Stimulated activated CD4-positive, alpha-beta T cell treated with anti-CD3 and anti-CD28 coated beads, Interleukin-15, amount 100 ng/mL, for 24 hours (primary cell): ENCODE results near the gene AMIGO2.
"Not testable (repeated sequence)": the region's sequence is repeated elsewhere in the genome, so short reads cannot be mapped to it uniquely, and the experiment has no call there.

ENCODE experiments used
- DNase-seq: peaks from one replicate; pipeline ENCODE4 v3.0.0-alpha.2; 2020

The AMIGO2 gene

GRCh38 chr12:47079468-47079980 is at the start of gene AMIGO2, which contains the start of gene PCED1B:
Gene AMIGO2 (minus strand): TSS chr12:47079959. CDS start chr12:47079002, 957 bp downstream.
Gene PCED1B (plus strand): TSS chr12:47079621. CDS start chr12:47235064, 155,443 bp downstream.
- peak; percentile 80 for DNase-seq

GRCh38 chr12:47126246-47126645 is 46.5 kb upstream of the AMIGO2 start:
- DNase-seq, result no peak

GRCh38 chr12:47124451-47124850 is 44.7 kb upstream of the AMIGO2 start:
- DNase-seq, result no peak

GRCh38 chr12:47123730-47124129 is 44.0 kb upstream of the AMIGO2 start:
- DNase-seq, result no peak

GRCh38 chr12:47122602-47123001 is 42.8 kb upstream of the AMIGO2 start:
- no peak for DNase-seq

- DNase-seq, result no peak
Measured at GRCh38 chr12:47121146-47121545, 41.4 kb upstream of the AMIGO2 start.

GRCh38 chr12:47120736-47121135 is 41.0 kb upstream of the AMIGO2 start:
- DNase-seq, result peak; percentile 39

- not testable (repeated sequence) for DNase-seq
Measured at GRCh38 chr12:47117305-47117704, 37.5 kb upstream of the AMIGO2 start.

GRCh38 chr12:47114481-47114892 is 34.7 kb upstream of the AMIGO2 start:
- no peak for DNase-seq

- no peak for DNase-seq
Measured at GRCh38 chr12:47112679-47113078, 32.9 kb upstream of the AMIGO2 start.

GRCh38 chr12:47111854-47112253 is 32.1 kb upstream of the AMIGO2 start:
- no peak for DNase-seq

GRCh38 chr12:47111392-47111778 is 31.6 kb upstream of the AMIGO2 start:
- DNase-seq, result peak; percentile 46

- no peak for DNase-seq
Measured at GRCh38 chr12:47110718-47111391, 31.1 kb upstream of the AMIGO2 start.

GRCh38 chr12:47110011-47110541 is 30.3 kb upstream of the AMIGO2 start:
- no peak for DNase-seq

- no peak for DNase-seq
Measured at GRCh38 chr12:47107926-47108325, 28.2 kb upstream of the AMIGO2 start.

GRCh38 chr12:47107446-47107845 is 27.7 kb upstream of the AMIGO2 start:
- no peak for DNase-seq

GRCh38 chr12:47105914-47106674 is 26.3 kb upstream of the AMIGO2 start:
- no peak for DNase-seq

- no peak for DNase-seq
Measured at GRCh38 chr12:47102845-47103651, 23.3 kb upstream of the AMIGO2 start.

- DNase-seq, result no peak
Measured at GRCh38 chr12:47102406-47102805, 22.6 kb upstream of the AMIGO2 start.

- no peak for DNase-seq
Measured at GRCh38 chr12:47100160-47100559, 20.4 kb upstream of the AMIGO2 start.

- no peak for DNase-seq
Measured at GRCh38 chr12:47099610-47100009, 19.9 kb upstream of the AMIGO2 start.

- DNase-seq, result no peak
Measured at GRCh38 chr12:47098099-47098498, 18.3 kb upstream of the AMIGO2 start.
